HEK293T (cell line): ENCODE measurements around the gene MKRN2OS.

ENCODE experiments used
- CTCF ChIA-PET: fragments of 350-600 bp; formaldehyde crosslinking; extraction: SDS; loops from one replicate; lab custom pipeline; 2021; ENCODE audit warnings: antibody characterized with exemption, inconsistent platforms; lab: Yijun Ruan, JAX
- POLR2A ChIA-PET: fragments of 350-600 bp; formaldehyde crosslinking; extraction: SDS; loops from one replicate; lab custom pipeline; 2020; ENCODE audit warnings: antibody characterized with exemption, inconsistent platforms; lab: Yijun Ruan, JAX
- DNase-seq: peaks from one replicate; pipeline ENCODE4 v3.0.0; 2012; ENCODE audit warnings: mixed read lengths; ENCODE audit errors: extremely low spot score
- ARNT ChIP-seq: fragments of 450-650 bp; IDR thresholded peaks from 2 replicates; pipeline ENCODE4 v1.6.1; 2017; ENCODE audit warnings: mild to moderate bottlenecking
- BHLHE40 ChIP-seq: fragments of 450-650 bp; IDR thresholded peaks from 2 replicates; pipeline ENCODE4 v1.6.1; 2016; ENCODE audit warnings: mild to moderate bottlenecking, moderate library complexity, borderline replicate concordance
- ELF4 ChIP-seq: fragments of 450-650 bp; IDR thresholded peaks from 2 replicates; pipeline ENCODE4 v1.6.1; 2017; ENCODE audit warnings: antibody characterized with exemption
- FOXA1 ChIP-seq: fragments of 450-650 bp; IDR thresholded peaks from 2 replicates; pipeline ENCODE4 v1.6.1; 2016; ENCODE audit warnings: mild to moderate bottlenecking
- FOXK2 ChIP-seq: fragments of 450-650 bp; IDR thresholded peaks from 2 replicates; pipeline ENCODE4 v1.6.1; 2016; ENCODE audit warnings: mild to moderate bottlenecking
- FOXM1 ChIP-seq: fragments of 450-650 bp; IDR thresholded peaks from 2 replicates; pipeline ENCODE4 v1.6.1; 2017; ENCODE audit warnings: mild to moderate bottlenecking, borderline replicate concordance
- HDGF ChIP-seq: fragments of 450-650 bp; IDR thresholded peaks from 2 replicates; pipeline ENCODE4 v1.6.1; 2017; ENCODE audit warnings: antibody characterized with exemption, borderline replicate concordance
- L3MBTL2 ChIP-seq: fragments of 450-650 bp; conservative IDR thresholded peaks from 2 replicates; pipeline ENCODE4 v1.6.1; 2016; ENCODE audit warnings: mild to moderate bottlenecking
- LEF1 ChIP-seq: fragments of 450-650 bp; IDR thresholded peaks from 2 replicates; pipeline ENCODE4 v1.6.1; 2017; ENCODE audit warnings: mild to moderate bottlenecking, borderline replicate concordance
- NFRKB ChIP-seq: fragments of 450-650 bp; IDR thresholded peaks from 2 replicates; pipeline ENCODE4 v1.6.1; 2016; ENCODE audit warnings: mild to moderate bottlenecking, moderate library complexity
- PKNOX1 ChIP-seq: fragments of 450-650 bp; IDR thresholded peaks from 2 replicates; pipeline ENCODE4 v1.6.1; 2016
- SP1 ChIP-seq: fragments of 450-650 bp; IDR thresholded peaks from 2 replicates; pipeline ENCODE4 v1.6.1; 2017
- SUZ12 ChIP-seq: fragments of 450-650 bp; IDR thresholded peaks from 2 replicates; pipeline ENCODE4 v1.6.1; 2016; ENCODE audit warnings: mild to moderate bottlenecking
- TARDBP ChIP-seq: fragments of 450-650 bp; IDR thresholded peaks from 2 replicates; pipeline ENCODE4 v1.6.1; 2016
- ZNF384 ChIP-seq: fragments of 450-650 bp; IDR thresholded peaks from 2 replicates; pipeline ENCODE4 v1.6.1; 2016

MKRN2OS gene

GRCh38 chr3:12509466-12509865 lies 35.8 kb downstream of the MKRN2OS start:
- CTCF ChIA-PET = no interaction called here

GRCh38 chr3:12508291-12508700 lies 37.0 kb downstream of the MKRN2OS start:
- POLR2A ChIA-PET = interaction anchor here (1.7 kb wide), 1 partner anchor 24 kb away, joined by 5 read pairs; the partner anchor contains the start of gene TSEN2
- TF ChIP-seq ARNT = no peak
- TF ChIP-seq BHLHE40 = no peak
- TF ChIP-seq TARDBP = no peak
- no peak for TF ChIP-seq LEF1
- no peak for TF ChIP-seq FOXA1
- no peak for TF ChIP-seq FOXK2
- TF ChIP-seq L3MBTL2 = no peak
- no peak for TF ChIP-seq PKNOX1
- CTCF ChIA-PET = no interaction called here
- no peak for DNase-seq

More at GRCh38 chr3:12509466-12509865, 35.8 kb downstream of the MKRN2OS start:
- POLR2A ChIA-PET = no interaction called here
- no peak for DNase-seq
- no peak for TF ChIP-seq HDGF
- TF ChIP-seq TARDBP = no peak
- TF ChIP-seq ELF4 = no peak
- no peak for TF ChIP-seq PKNOX1
- no peak for TF ChIP-seq BHLHE40
- no peak for TF ChIP-seq FOXK2
- no peak for TF ChIP-seq SP1

- TF ChIP-seq TARDBP (no peak), BHLHE40 (no peak), FOXM1 (no peak), ELF4 (no peak), ZNF384 (no peak), FOXK2 (no peak), FOXA1 (no peak), LEF1 (no peak), L3MBTL2 (no peak), SP1 (no peak), PKNOX1 (no peak)
- no peak for DNase-seq
- CTCF ChIA-PET = no interaction called here
- POLR2A ChIA-PET = interaction anchor here (1.7 kb wide), 1 partner anchor 24 kb away, joined by 5 read pairs; the partner anchor contains the start of gene TSEN2
Observed at GRCh38 chr3:12507591-12508281, 37.6 kb downstream of the MKRN2OS start.

- no peak for DNase-seq
- no peak for TF ChIP-seq TARDBP
- no peak for TF ChIP-seq LEF1
- TF ChIP-seq ARNT = no peak
- TF ChIP-seq ELF4 = no peak
- no peak for TF ChIP-seq ZNF384
- ChIA-PET CTCF (no interaction called here), POLR2A (interaction anchor here (1.2 kb wide), 1 partner anchor 22 kb away, joined by 3 read pairs; the partner anchor contains the start of gene TSEN2)
Observed at GRCh38 chr3:12506201-12506709, 39.0 kb downstream of the MKRN2OS start.

GRCh38 chr3:12503126-12503957 lies 42.0 kb downstream of the MKRN2OS start:
- ChIA-PET POLR2A (no interaction called here), CTCF (no interaction called here)
- TF ChIP-seq ZNF384 (no peak), BHLHE40 (no peak), NFRKB (no peak), FOXM1 (no peak), TARDBP (no peak)
- no peak for DNase-seq

- TF ChIP-seq SP1 (no peak), L3MBTL2 (no peak), ZNF384 (no peak), BHLHE40 (no peak), SUZ12 (no peak), ELF4 (no peak), NFRKB (no peak), FOXK2 (no peak), LEF1 (no peak)
- POLR2A ChIA-PET = no interaction called here
Observed at GRCh38 chr3:12501360-12502020, 43.8 kb downstream of the MKRN2OS start.

More at GRCh38 chr3:12501360-12502020, 43.8 kb downstream of the MKRN2OS start:
- CTCF ChIA-PET = no interaction called here
- DNase-seq = no peak
